NCI-H1694 treated with DMSO at 0.1 percent for 48 hours (cell line): Measurements from ENCODE around the gene MRAS.
"Not testable (repeated sequence)": the region's sequence is repeated elsewhere in the genome, so short reads cannot be mapped to it uniquely, and the experiment has no call there.

Experiments used
- DNase-seq: peaks from one replicate; lab custom pipeline; 2025; lab: John Stamatoyannopoulos, UW

MRAS gene

DNA sequence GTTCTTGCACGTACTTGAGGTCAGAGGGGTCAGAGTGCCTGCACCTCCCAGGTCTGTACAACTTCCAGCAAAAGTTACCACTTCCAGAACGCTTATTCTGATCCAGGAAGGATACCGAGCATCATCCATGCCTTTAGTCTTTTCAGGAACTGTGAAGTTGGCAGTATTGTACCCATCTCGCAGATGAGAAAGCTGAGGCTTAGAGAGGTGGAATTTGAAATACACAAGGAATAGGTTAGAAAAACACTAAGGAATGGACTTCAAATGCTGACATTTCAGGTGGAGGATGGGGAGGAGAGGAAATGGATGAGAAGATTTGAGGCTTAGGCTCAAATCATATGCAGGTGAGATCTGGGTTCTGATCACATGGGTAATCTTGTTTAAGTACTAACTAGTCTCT is 97.3 kb downstream of the MRAS start:
- no peak for DNase-seq

DNA sequence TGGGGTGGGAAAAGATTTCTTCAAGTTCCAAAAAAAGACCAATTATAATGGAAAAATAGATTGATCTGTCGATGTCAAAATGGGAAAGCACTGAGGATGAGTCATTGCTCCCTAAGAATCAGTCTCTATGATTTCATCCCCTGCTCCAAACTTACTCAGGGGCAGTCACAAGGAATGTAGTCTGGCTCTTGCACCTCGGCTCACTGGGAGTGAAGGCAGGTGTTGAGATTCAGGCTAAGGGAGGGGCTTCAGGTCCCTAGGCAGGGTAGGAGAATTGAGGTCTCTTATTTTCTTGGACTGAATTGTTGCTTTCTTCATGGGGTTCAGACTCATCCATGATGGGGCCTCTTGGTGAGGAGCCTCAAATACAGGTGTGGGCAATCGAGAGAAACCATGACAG is 100.3 kb downstream of the MRAS start:
- no peak for DNase-seq

DNA sequence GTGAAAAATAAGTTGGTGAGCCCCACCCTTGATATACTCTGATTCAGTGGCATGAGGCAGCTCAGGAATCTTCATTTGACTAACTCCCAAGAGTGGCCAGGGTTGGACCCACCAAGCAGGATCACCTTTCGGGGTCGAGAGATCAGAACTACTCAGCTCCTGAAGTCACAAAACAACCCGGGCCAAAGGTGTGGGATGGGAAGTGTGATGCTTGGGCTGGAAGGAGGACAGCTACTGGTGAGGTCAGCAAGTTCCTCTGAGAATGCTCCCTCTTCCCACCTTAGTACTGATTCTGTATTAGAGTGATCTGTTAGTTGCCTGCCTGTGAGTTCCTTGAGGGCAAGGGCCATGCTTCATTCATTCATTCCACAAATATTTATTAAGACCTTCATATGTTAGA is 101.1 kb downstream of the MRAS start:
- DNase-seq, result no peak

DNA sequence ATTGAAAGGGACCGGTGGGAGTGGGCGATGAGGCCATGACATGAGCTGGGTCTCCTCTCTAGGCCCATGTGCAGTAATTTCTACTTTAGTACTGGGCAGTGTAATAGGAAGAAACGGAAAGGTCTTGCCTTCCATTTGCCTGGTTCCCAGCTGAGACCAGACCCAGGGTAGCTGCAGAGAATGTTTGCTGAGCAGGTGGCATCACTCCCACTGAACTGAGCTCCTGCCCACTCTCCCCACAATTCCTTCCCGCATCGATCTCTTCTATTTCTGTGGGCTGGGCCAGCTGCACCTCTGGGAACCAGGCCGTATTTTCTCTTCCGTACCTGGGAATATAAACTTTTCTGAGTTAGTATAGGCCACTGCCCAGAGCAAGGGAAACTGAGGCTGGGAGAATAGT is 101.8 kb downstream of the MRAS start:
- no peak for DNase-seq

DNA sequence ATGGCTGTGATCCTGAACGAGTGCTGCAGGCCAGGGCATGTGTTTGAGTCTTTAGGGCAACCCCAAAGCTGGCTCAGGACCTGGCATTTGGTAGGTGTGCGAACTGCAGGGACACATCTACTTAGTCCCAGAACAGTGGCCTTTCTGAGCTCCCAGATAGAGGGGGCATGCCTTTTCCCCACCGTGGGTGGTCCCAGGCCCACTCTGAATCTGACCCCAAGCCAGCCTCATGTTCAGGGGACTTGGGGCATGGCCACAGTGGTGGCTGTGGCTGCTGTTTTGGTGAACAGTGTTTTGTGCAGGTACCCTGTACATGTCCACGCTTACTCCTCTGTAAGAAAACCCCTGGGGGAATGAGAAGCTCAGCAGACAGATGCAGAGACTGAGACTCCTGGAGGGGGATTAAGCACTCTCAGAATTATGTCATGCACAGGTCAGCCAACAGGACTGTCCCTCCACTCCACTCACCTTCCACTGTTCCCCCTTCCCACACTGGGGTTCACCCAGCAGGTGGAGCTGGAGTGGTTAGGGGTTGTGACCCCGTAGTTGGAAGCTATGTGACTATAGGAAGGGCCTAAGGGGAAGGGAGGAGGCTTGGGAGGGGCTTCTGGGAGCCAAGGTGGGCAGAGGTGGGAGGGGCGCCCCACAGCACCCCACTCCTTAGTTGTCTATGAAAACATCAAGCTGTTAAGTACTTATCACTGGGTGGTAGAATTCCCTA is 102.5 kb downstream of the MRAS start:
- no peak for DNase-seq

DNA sequence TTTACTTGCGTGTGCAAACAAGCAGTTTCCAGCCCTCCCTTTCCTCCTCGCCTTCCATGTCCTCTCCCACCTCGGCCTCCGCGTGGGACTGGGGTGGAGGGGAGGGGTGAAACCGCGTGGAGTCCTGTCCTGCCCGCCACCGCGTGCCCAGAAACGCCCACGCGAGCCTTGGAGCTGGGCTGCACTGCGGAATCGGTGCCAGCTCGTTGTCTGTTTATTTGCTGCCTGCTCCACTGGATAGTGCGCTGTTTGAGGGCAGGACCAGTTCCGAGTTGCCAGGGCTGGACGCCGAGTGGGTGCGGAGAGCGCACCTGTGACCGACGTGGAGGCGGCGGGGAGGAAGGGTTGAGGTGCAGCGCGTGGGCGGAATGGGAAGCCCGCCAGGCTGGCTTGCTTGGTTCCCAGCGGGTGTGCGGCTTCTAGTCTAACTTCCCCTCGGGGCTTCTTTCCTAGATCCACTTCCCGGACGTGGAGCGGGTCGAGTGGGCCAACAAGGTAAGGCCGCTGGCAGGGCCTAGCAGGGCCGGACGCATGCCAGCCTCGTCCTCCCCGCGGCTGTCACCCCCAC is 103.3 kb downstream of the MRAS start:
- no peak for DNase-seq

DNA sequence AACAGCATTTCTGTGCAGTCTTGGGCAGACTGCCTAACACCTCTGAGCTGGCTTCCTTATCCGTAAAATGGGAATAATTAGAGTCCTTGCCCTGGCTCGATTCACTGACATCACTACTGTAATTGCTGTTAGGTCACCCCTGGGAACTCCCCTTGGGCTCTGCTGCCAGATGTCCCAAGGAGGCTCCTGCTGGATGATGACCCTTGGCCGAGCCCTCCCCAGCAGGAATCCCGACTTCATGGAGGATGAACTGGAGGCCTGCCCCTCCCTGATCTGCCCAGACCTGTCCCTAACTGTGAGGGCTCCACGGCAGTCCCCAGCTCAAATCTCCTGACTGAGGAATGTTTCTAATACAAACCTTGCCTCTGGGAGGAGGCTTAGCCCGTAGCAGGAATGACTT is 104.1 kb downstream of the MRAS start:
- DNase-seq, result no peak

DNA sequence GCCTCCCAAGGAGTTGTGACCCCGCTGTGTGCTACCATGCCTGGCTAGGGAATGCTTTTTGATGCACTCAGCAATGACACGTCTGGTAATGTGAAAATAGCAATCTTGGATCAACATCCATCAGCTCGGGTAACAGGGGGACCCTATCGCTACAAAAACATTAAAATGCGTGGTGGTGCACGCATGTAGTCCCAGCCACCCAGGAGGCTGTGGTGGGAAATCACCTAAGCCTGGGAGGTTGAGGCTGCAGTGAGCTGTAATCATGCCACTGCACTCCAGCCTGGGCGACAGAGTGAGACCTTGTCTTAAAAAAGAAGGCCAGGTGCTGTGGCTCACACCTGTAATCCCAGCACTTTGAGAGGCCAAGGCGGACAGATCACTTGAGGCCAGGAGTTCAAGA is 105.6 kb downstream of the MRAS start:
- DNase-seq, result not testable (repeated sequence)
